ENCODE data around the gene IL21R.
A peak's percentile ranks its signal among the peaks of the same experiment; 100 is the strongest.

IL21R gene

DNA sequence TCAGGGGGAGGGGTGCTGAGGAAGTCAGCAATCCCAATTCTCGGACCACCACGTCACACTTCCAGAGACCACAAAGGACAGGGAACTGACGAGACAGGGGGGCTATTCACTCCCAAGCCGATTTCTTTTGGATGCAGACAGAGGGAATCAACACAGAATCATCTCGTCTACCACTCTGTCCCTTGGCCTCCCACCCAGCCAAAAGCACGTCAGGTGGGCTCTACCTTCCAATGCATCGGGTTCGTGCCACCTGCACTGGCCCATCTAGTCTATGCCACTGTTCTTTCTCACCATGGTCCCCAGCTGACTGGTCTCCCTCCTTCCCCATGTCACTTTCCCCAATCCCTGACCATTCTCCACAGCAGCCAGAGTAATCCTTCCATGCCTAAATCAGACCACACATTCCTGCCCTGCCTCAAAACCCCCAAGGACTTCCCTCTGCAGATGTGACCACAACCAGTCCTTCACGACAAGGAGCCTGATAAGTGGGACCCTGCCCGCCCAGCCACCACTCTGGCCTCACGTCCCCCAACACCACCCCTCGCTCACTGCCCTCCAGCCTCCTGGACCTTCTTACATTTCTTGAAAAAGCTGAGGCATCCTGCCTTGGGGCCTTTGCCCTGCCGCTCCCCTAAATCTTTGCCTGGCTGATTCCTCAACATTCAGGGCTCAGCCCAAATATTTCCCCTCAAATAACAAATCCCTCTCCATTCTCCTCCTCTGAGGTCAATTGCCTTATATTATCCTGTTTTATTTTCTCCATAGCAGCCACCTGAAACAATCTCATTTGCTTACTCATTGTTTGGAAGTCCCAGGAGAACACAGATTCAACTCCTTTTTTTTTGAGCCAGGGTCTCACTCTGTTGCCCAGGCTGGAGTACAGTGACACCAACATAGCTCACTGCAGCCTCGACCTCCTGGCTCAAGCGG is 70.4 kb downstream of the IL21R start:
- TF ChIP-seq, protein P1, sequence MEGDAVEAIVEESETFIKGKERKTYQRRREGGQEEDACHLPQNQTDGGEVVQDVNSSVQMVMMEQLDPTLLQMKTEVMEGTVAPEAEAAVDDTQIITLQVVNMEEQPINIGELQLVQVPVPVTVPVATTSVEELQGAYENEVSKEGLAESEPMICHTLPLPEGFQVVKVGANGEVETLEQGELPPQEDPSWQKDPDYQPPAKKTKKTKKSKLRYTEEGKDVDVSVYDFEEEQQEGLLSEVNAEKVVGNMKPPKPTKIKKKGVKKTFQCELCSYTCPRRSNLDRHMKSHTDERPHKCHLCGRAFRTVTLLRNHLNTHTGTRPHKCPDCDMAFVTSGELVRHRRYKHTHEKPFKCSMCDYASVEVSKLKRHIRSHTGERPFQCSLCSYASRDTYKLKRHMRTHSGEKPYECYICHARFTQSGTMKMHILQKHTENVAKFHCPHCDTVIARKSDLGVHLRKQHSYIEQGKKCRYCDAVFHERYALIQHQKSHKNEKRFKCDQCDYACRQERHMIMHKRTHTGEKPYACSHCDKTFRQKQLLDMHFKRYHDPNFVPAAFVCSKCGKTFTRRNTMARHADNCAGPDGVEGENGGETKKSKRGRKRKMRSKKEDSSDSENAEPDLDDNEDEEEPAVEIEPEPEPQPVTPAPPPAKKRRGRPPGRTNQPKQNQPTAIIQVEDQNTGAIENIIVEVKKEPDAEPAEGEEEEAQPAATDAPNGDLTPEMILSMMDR (IDR thresholded peaks at IDR 0.05; ENCODE audit: low read depth, low read length) = no peak
- peak in 1 of 2 donors; percentile 56 for DNase-seq (ENCODE audit: low read depth in 2 of 2)
- no peak overlapping the region for H3K4me3 ChIP-seq (replicated peaks in 1 of 2; ENCODE audit: low read depth in 2 of 2, low read length in 2 of 2)

DNA sequence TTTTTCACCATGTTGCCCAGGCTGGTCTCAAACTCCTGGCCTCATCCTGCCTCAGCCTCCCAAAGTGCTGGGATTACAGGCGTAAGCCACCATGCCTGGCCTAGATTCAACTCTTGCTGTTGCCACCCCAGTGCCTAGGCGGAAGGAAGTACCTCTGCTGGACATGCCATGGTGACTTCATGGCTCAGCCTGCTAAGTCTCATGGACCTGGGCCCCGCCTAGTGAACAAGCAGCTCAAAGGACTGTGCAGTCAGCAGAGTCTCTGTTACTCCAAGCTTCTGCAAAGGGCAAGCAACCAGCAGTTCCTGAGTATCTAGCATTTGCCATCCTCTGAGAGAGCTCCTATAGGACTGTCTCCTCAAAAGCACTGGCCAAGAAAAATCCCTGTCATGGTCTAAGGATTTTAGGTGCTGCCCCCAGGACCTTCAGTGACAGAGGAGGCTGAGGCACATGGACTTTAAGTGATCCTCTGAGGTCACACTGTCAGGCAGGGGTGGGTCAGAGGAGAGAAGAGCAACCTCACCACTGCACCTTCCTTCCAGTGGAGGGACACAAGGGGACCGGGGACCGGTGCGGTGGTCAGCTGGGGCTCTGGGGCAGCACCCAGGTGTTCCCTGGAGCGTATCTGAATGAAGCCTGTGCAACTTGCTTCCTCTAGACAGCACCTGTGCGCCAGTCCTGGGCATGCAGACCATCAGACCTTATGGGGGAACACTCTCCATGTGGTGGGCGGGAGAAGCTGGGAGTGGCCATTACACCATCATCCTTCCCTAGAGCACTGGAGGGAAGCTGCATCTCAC is 71.3 kb downstream of the IL21R start:
- H3K4me3 ChIP-seq (replicated peaks in 1 of 2; ENCODE audit: low read depth in 2 of 2, low read length in 2 of 2) = no peak overlapping the region
- no peak for DNase-seq (ENCODE audit: low read depth in 2 of 2)
- TF ChIP-seq, protein P1 (IDR thresholded peaks at IDR 0.05; ENCODE audit: low read depth, low read length) = no peak

DNA sequence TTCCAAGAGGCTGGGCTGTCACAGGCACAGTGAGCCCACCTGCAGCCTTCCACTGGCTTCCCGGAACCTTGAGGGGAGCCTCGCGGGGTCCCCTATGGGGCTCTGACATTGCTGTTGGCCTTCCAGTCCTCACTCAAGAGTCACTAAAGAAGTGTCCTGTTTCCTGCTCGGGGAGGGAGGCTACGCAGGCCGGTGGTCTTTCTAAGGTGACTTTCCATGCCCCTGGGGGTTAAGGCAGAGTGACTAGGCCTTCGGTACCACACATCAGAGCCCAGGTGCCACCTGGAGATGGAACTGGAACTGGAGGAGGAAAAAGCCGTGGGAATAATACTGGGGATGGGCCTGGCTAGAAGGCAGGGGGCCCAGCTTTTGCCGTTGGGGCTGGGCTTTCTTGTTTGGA is 72.1 kb downstream of the IL21R start:
- TF ChIP-seq, protein P1 (IDR thresholded peaks at IDR 0.05; ENCODE audit: low read depth, low read length) = no peak
- DNase-seq (ENCODE audit: low read depth in 2 of 2) = no peak

DNA sequence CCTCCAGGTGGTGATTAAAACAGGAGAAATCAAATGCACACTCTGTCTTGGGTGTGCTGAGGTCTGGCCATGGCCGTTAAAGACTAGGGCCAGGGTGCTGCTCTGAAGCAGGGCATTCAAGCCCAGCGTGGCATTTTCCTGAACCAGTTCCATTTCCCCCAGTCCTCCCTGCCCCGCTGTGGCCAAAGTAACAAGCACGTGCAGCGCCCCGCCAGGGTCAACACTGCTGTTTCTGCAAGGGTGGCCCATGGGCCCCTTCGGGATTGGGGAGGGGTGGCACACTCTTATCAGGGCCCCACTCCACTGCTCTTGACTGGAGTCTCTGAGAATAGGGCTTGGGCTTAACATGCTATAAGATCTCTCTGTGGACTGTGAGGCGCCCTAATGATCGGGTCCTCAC is 72.9 kb downstream of the IL21R start:
- no peak overlapping the region for H3K4me3 ChIP-seq (replicated peaks in 1 of 2; ENCODE audit: low read depth in 2 of 2, low read length in 2 of 2)
- DNase-seq (ENCODE audit: low read depth in 2 of 2) = no peak
- TF ChIP-seq, protein P1 (IDR thresholded peaks at IDR 0.05; ENCODE audit: low read depth, low read length) = no peak

More for the DNA sequence above, 72.1 kb downstream of the IL21R start:
- no peak overlapping the region for H3K4me3 ChIP-seq (replicated peaks in 1 of 2; ENCODE audit: low read depth in 2 of 2, low read length in 2 of 2)

DNA sequence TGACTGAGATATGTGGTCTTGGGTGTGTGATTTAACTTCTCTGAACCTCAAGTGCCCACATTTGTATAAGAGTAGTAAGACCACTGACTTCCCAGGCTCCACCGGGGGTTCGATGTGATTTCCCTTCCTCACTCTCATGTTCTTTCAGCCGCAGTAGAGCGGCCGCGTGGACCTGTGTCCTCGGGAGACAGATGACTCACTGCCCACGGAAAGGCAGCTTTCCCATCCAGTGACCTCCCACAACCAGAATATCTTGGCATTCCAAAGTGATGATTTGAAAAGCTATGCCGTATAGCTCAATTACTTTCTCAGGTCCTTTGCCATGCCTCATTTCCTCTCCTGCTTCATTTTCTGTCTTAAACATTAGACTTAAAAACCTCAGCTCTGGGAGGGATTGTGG is 73.6 kb downstream of the IL21R start:
- H3K4me3 ChIP-seq (replicated peaks in 1 of 2; ENCODE audit: low read depth in 2 of 2, low read length in 2 of 2) = no peak overlapping the region
- DNase-seq (ENCODE audit: low read depth in 2 of 2) = peak; percentile 69 to 93
- TF ChIP-seq, protein P1 (IDR thresholded peaks at IDR 0.05; ENCODE audit: low read depth, low read length) = no peak

DNA sequence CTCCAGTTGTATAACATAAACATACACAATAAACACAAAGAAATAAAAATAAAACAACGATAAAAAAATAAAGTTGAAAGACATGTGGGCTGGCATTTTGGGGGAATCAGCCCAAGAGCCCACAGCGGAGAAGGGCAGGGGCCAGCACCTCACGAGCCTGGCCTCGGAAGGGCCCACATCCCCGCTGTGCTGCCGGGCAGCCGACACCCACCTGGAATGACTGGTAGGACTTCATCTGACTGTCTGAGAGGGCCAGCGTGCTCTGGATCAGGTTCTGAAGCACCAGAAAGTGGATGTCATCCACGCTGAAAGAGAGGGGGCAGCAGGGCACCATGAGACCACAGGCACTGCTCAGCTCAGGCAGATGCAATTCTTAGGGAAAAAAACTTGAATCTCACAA is 74.3 kb downstream of the IL21R start:
- no peak overlapping the region for H3K4me3 ChIP-seq (replicated peaks in 1 of 2; ENCODE audit: low read depth in 2 of 2, low read length in 2 of 2)
- TF ChIP-seq, protein P1 (IDR thresholded peaks at IDR 0.05; ENCODE audit: low read depth, low read length) = no peak
- DNase-seq (ENCODE audit: low read depth in 2 of 2) = no peak

All from cardiac fibroblast (primary cell).